ENCODE data around the gene COX15.

- TF ChIP-seq EZH2 (IDR thresholded peaks at IDR 0.05; ENCODE audit: low read length, missing control alignments): no peak
- no peak for TF ChIP-seq CTCF (conservative IDR thresholded peaks at IDR 0.05 in 1 of 2, IDR thresholded peaks at IDR 0.05 in 1 of 2; ENCODE audit: low read depth in 1 of 2, low read length in 2 of 2)
Observed at GRCh38 chr10:99700649-99701048, 31.3 kb downstream of the COX15 start.

Data from fibroblast of lung (primary cell).